Inflammatory macrophage treated with lipopolysaccharide for 4 hours (primary cell): ENCODE measurements around the gene SLC15A1.
A peak's percentile ranks its signal among the peaks of the same experiment; 100 is the strongest.

ENCODE experiments used
- DNase-seq: peaks from one replicate; pipeline ENCODE4 v3.0.0-alpha.2; 2020

The SLC15A1 gene, protein sequence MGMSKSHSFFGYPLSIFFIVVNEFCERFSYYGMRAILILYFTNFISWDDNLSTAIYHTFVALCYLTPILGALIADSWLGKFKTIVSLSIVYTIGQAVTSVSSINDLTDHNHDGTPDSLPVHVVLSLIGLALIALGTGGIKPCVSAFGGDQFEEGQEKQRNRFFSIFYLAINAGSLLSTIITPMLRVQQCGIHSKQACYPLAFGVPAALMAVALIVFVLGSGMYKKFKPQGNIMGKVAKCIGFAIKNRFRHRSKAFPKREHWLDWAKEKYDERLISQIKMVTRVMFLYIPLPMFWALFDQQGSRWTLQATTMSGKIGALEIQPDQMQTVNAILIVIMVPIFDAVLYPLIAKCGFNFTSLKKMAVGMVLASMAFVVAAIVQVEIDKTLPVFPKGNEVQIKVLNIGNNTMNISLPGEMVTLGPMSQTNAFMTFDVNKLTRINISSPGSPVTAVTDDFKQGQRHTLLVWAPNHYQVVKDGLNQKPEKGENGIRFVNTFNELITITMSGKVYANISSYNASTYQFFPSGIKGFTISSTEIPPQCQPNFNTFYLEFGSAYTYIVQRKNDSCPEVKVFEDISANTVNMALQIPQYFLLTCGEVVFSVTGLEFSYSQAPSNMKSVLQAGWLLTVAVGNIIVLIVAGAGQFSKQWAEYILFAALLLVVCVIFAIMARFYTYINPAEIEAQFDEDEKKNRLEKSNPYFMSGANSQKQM

DNA sequence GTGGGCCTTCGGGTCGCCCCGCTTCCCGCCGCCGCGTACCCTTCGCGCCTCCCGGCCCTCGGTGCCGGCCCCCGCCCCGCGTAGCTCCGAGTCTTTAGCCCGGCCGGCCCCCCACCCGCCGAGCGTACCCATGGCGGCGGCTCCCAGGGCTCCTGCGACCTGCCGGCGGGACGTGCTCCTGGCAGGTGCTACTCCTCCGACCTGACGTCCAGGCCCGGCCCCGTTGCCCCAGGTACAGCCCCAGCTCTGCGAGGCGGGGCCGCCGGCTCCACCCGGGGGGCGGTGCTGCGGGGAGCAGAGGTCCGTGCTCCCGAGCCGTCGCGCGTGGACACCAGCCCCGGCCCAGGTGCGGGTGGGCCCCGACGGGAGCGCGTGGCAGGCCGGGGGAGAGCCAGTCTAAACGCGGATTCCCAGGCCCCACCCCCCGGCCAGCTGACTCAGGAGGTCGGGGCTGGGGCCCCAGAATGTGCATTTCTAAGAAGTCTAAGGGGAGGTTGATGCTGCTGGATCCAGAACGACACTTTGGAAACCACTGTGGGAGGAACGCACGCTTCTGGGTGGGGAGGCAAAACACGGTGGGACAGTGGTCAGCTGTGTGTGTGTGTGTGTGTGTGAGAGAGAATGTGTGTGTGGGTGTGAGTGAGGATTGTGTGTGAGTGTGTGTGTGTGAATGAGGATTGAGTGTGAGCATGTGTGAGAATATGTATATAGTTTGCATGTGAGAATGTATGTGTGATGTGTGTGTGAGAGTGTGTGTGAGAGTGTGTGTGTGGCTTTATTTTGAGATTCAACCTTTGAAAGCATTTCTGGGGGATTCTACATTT is at the start of gene SLC15A1:
TSS of gene SLC15A1 (minus strand) at position 206 of the 824 bp plus-strand sequence. CDS start at position 132, 74 bp downstream.
- DNase-seq, result no peak

DNA sequence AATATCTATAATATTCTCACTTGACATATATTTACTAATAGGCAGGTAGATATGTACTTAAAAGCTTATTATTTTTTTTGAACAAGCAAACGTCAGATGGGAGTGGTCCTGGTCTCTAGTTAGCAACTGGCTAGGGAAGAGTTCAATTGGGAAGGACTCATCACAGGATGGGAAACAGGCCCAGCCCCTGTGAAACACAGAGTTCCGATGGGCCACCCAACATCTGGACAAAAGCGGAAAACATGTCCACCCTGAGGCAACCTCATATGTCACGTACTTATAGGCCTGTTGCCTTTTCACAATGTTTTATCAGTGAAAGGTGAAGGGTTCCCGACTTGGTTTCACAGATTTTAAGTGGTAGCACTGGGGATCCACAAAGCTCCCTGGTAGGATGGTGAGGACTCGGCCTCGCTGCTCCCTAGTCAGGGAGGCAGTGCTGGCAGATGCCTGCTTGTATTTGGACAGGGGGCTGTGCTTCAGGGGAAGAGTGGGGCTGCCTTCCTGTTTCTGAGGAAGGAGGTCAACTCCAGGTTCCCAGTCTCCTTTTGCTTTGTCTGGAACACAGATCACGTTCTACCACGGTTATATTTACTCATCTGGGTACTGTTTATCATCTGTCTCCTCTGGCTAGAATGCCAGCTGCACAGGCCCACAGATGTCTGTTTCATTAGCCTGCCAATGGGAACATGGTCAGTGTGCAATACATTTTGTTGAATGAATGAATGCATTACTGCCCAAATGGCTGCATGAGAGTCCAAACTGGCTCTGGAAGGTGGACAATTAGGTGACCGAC is 49.4 kb upstream of the SLC15A1 start:
- no peak for DNase-seq

DNA sequence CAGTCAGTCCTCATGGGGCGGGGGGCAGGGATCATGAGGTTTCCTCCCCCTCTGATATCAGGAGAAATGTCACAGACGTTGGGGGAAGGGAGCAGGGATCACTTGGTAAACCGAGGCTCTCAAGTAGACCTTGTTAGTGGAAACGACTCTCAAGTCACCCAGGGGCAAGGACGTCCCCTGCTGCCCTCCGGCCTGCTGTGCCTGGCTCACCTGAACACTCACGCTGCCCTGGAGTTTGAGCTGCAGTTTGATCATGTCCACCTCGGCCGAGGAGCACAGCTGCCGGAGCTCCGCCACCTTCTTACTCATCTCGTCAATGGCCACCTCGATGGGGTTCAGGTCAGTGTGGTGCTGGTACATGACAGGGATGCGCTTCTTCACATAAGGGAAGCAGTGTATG is 47.6 kb upstream of the SLC15A1 start:
- no peak for DNase-seq

DNA sequence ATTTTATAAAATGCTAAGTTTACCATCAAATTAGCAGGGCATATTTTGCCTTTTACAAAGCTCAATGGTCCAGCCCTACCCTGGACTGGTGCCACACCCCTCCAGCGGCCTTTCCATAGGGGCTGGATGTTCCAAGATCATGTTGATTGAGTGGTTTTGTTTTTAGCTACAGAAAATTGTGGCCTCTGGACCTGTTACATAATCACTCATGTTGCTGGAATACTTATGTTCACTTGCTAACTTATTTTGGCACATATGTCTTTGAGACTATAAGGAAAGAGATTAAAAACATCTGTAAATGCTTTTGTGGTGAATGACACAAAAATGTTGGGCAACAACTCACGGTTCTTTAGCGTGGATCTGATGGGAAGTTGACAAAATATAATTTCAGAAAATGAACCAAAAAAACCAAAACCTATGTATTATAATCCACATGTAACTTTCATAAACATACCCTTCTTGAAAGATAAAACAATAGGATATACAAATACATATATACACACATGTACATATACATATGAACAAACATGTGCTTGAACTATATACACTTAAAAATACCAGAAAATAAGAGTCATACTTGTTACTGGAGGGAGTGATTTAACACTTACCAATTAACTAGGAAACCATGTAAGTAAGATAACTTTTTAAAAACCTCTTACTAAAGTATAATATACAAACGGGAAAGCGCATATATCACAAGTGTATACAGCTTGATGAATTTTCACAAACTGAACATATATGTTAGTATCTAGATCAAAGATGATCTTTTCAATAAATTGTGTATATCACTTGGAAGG is 46.6 kb upstream of the SLC15A1 start:
- DNase-seq, result no peak

DNA sequence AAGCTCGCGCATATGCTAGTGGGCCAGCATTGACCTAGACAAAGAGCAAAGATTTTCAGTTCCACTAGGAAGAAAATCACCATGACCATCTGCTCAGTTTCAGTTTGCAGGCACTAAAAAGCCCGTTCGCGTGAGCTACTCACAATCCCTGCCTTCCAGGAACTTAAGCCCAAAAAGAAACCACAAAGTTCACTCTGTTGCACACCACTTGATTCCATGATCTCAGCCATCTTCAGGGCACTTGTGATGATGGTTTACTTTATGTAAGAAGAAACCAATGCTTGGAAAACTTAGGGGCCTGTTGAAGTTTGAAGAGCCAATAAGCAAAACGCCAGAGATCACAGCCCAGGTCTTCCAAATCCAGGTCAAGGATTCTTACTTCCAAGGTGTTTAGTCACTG is 45.0 kb upstream of the SLC15A1 start:
- no peak for DNase-seq

DNA sequence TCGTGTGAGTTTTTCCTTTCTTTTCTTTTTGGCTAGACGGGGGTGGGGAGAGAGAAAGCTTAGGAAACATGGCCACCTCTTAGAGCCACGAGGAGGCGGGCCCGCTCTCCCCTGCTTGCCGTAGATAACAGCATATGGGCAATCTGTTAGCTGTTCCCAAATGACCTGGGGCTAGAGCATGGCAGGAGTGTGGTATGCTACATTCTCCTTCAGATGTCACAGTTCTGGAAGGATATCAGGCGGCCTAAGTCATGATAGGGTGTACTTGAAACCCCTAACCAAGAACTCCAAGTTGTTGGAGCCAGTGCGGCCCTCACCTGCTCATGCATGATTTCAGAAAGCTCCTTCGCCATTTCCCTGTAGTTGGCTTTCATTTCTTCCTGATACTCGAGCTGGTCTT is 44.3 kb upstream of the SLC15A1 start:
- no peak for DNase-seq

DNA sequence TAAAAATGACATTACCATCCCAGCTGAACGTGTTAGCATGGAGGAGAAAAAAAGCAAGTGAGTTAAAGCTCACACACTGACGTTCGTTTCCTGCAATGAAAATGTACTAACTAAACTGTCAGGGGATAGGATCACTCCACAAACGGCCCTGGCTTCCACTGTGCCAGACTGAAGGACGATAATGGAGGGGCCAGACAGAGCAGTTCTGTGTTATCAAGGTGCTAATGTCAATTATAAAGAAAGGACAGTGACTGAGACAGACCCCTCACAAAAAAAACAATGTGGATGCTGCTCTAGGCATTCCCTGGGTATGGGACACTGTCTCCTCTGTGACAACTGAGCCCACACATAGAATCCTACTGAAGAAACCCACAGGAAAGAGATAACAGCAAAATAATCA is 43.7 kb upstream of the SLC15A1 start:
- DNase-seq, result no peak

DNA sequence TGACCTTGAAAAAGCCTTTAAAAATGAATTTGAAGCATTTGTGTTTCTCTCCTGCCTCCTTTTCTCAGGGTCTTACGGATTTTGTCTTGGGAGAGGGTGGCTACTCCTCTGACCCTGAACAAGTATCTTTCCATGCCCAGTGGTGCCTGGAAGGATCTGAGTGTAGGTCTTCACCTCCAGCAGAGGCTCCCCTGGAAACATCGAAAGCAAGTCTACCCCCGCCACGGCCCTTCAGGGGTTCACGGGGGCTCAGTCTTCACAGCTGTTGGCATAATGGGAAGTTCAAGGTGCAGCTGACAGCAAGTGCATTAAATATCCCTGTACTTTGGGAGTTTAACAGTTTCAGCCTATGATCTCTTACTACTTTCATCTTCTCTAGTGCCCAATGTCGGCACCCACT is 42.7 kb upstream of the SLC15A1 start:
- DNase-seq, result no peak

DNA sequence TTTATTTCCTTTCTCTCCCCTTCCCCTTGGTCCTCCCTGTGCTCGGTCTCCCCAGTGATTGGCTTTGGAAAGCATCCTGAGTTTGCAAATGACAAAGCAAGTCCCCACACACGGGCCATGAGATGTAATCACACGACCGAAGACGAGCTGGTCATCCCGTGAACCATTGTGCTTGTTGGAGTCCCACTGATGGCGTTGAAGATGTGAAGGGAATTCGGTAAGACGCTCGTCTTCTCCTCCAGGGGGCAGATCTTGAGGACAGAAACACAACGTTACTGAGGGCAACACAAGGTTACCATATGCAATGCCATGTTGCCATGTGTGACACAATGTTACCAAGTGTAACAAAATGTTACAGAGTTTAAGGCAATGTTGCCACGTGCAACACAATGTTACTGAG is 42.0 kb upstream of the SLC15A1 start:
- no peak for DNase-seq

DNA sequence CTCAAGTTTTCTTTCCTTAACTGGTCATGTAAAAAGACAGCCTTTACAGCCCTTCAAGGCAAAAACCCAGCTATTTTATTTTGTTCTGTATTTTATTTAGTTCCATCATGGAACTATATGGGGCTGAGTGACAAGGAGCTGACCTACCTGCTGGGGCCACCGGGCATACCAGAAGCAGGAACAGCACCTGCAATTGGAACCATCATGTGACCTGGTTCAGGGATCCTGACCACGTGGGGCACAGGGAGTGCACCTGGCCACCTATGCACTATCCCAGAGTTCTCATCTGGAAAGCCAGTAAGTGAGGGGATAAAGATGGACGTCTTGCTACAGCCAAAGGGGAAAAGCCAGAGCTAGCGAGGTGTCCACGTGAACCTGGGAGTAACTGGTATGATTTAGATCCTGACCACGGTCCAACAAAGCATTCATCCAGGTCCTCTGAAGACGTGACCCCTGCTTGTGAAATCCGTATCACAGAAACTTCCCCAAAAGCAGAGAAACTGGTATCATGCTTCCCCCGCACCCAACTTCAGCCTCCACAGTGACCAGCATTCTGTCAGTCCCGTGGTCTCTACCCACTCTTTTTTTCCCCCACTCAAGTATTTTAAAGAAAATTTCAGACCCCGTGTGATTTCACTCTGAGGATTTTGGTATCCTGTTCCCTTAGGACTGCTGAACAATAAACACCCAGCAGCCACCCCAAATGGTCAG is 40.5 kb upstream of the SLC15A1 start:
- peak; percentile 36 for DNase-seq

DNA sequence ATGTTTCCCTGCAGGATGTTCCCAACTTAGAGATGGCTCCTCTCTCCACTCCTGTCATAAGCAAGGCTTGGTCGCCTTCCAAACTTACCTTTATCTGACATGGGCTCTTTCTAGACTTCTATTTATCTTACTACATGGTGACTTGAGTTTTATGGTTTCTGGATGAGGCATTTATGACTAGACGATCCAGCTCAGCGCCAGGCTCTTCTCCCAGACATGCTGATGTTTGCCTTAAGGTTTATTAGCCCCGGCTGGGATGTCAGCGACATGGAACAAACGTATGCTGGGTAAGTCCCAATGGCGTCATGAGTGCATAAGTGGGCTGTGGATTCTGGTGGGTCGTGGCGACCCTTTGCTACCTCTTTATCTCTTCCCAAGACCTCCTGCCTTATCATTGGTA is 39.8 kb upstream of the SLC15A1 start:
- no peak for DNase-seq

DNA sequence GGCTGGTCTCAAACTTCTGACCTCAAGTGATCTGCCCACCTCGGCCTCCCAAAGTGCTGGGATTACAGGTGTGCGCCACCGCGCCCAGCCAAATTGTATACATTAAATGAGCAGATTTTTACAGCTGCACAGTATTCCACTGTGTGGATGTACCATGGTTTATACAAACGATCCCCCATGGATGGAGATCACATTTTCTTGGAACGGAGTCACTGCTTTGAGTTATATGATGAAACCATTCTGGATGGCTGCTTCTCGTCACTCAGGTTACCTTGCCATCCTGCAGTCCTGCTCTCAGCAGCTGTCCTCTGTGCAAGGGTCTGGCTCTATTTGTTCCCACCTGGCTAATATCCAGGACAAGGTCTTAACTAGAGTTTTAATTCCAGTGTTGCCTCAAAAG is 39.1 kb upstream of the SLC15A1 start:
- no peak for DNase-seq

DNA sequence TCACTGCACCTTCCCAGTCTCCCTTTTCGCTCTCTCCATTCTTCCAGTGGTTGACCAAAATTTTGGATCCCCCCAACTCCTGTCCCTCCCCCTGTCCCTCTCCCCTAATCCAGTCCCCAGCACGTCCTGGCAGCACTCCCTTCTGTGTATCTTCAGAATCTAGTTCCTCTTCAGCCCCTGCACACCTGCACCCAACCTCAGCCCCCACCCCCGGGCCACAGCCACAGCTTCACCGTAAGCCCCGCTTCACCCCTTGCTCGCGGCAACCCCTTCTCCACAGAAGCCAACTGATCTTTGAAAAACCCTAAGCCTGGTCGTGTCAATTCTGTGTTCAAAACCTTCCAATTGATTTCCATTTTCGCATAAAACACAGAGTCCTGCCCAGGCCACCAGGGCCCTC is 35.5 kb upstream of the SLC15A1 start:
- no peak for DNase-seq

DNA sequence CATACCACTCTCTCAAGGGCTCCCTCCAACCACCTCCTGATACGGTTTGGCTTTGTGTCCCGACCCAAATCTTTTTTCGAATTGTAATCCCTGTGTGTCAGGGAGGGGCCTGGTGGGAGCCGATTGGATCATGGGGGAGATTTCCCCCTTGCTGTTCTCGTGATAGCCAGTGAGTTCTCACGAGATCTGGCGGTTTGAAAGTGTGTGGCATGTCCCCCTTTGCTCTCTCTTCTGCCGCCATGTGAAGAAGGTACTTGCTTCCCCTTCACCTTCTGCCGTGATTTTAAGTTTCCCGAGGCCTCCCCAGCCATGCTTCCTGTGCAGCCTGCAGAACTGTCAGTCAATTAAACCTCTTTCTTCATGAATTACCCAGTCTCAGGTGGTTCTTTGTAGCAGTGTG is 34.7 kb upstream of the SLC15A1 start:
- no peak for DNase-seq

DNA sequence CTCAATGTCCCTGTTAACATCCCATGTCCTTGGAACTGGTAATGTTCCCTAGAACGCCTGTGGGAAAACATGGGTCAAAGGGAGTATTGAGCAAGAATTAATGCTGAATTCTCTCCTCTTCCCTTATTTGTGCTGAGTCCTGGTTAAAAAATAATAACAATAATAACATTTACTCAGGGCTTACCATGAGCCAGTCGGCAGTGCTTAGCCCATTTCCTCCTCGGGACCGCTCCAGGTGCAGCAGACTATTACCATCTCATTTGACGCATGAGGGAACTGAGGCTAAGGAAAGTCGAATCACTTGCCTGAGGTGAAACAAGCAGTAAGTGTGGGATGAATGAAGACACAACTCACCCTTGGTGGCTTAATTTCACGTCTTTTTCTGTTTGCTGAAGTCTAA is 33.6 kb upstream of the SLC15A1 start:
- DNase-seq, result no peak

DNA sequence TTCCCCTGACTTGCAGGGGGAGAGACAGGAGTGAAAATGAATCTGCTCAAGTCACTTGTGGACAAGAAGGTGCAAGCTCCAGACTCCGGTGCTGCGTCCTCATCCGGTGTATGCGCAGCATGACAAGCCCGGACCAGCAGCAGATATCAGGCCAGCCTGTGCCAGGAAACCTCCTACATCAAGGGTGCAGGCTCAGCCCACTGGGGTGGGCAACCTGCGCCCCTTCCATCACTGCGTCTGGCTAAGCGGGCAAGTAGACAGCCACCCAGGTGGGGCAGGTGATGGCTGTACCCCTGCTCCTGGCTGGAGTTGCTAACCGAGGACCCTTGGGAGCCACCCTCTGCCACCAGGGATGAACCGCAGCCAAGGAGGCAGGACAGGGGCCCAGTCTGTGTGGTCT is 32.9 kb upstream of the SLC15A1 start:
- no peak for DNase-seq

DNA sequence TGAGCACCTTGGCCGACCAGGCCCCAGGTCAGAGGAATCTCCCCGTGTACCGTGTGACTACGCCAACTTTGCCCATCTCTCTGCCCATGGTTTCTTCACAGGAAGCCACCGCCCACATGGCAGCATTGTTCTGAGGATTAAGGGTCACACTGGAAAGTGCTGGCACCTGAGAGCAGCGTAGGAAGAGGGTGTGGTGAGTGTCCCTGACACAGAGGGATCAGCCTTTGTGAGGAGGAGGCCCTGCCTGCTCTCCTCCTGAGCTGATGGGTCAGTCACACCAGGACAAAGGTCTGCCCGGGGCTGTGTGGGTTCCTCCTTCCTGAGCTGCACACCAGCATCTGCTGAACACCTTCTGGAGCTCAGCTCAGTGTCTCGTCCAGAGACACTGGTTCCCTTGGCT is 32.2 kb upstream of the SLC15A1 start:
- DNase-seq, result no peak

DNA sequence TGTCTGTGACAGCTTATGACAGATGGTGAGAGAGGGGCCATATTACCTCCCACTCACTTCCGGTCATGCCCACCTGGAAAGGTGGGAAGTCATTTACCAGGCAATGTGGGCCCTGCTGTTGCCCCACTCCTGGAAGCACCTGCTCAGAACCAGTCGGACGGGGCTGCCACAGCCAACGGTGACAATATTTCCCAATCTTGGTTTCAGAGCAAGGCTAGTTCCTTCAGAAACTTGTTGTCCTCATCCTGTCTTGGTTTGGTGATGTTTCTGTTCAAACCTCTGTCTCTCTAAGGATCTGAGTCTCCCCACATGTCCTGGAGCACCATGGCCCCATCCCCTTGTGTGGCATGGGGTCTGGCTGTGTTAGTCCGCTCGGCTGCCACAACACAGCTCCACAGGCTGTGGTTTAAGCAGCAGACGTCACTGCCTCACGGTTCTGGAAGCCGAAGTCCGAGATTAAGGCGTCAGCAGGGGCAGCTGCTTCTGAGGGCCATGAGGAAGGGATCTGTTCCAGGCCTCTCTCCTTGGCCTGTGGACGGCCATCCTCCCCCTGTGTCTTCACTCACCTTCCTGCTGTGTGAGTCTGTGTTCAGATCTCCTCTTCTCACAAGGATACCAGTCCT is 31.5 kb upstream of the SLC15A1 start:
- no peak for DNase-seq

DNA sequence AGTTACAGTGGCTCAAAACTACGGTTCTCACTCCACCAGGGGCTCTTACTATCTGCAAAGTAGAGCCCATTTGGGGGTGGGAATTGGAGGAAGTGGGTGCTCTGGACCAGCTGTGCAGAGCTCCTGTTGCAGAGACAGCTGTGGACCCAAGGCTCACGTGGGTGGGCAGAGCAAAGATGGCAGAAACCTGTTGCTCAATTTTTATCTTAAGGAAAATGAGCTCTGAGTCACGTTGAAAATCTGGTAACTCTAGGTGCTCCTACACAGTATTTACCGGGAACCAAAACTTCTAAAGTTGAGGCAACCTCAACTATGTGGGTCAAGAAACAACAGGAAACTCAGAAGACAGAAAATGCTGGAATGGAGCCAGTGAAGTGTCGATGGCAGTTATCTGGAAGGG is 30.2 kb upstream of the SLC15A1 start:
- DNase-seq, result peak; percentile 13

DNA sequence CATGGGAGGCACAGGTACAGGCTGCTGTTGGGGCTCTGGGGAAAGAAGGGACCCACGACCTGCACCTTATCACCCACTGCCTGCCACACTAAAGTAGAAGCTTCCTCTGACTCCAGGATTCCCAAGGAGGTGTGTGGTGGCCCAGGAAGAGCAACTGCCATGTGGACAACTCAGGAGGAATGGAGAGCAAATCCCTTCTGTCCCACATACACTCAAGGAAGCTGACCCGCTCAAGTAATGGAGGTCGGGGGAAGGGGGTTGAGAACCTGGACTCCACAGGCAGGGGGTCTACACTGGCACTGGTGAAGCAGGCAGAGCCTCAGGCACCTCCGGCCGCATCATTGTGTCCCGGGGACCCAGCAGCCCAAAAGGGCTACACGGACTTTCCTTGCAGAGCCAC is 29.4 kb upstream of the SLC15A1 start:
- no peak for DNase-seq

DNA sequence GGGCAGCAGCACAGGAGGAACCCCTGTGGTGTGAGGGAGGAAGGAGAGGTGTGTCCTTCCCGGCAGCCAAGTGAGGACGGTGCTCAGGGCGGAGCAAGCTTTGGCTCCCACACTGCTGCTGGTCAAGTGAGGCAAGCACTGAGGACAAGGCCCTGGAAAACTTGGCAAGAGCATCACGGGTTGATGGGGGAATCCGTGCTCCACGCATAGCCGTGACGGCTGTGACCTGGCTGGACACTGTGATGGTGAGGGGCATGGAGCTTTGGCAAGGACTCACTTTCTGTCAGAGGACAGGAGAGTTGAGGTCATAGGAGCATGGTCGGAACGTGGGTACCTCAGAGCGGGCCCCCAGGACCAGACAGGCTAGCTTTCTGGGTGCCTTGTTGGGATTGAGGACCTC is 29.0 kb upstream of the SLC15A1 start:
- no peak for DNase-seq
